Fibroblast of mammary gland (primary cell): ENCODE results near the gene PIP5K1C.
"Not testable (repeated sequence)": the region's sequence is repeated elsewhere in the genome, so short reads cannot be mapped to it uniquely, and the experiment has no call there.

Experiments
- DNase-seq: peaks from one replicate; pipeline ENCODE4 v3.0.0-alpha.2; 2010; ENCODE audit warnings: low read depth
- H3K4me3 ChIP-seq: 2 replicates; pipeline ENCODE4 v1.5.1; 2011; ENCODE audit warnings: low read depth, mild to moderate bottlenecking, low read length, moderate library complexity; ENCODE audit not compliant: control insufficient read depth
- CTCF ChIP-seq: conservative IDR thresholded peaks from 2 replicates; pipeline ENCODE4 v1.5.1; 2011; ENCODE audit warnings: low read depth, low read length, inconsistent platforms; ENCODE audit not compliant: control insufficient read depth, insufficient read depth

PIP5K1C gene

DNA sequence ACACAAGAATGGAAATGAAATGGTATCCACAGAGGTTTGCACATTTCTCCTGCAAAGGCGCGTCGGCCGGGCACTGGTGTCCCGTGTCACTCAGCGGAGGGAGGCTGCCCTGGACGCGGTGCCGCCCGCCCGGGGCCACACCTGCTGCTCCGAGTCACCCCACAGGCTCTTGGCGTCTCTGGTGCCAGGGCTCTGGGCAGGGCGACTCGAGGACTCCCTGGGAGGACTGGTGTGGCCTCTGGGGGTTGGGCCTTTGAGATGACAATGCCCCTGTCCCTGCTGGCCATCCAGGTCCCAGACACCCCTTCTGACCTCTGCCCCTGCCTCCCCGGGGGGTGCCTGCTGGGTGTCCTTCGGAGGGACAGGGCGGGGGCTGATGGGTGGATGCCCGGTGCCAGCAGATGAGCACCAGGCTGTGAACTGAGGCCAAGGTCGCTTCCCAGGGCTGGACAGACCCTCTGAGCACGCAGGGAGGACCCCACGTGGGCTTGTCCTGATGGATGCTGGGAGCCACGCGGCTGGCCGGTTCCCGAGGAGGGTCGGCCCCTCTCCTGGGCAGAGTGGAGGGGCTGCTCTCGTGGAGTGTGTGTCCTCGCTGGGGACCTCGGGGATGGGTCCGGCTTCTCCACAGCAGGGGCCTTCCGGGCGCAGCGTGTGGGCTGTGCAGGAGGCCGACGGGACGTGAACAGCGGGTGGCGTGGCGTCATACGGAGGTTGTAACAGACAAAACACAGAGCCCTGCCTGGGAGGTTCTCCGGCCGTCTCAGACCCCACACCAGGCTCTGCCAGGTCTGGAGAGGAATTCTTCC, 69.0 kb downstream of the PIP5K1C start:
- TF ChIP-seq CTCF, result no peak
- no peak overlapping the region for H3K4me3 ChIP-seq
- no peak for DNase-seq

GRCh38 chr19:3628766-3629165, 71.5 kb downstream of the PIP5K1C start:
- DNase-seq, H3K4me3 ChIP-seq: not testable (repeated sequence)

DNA sequence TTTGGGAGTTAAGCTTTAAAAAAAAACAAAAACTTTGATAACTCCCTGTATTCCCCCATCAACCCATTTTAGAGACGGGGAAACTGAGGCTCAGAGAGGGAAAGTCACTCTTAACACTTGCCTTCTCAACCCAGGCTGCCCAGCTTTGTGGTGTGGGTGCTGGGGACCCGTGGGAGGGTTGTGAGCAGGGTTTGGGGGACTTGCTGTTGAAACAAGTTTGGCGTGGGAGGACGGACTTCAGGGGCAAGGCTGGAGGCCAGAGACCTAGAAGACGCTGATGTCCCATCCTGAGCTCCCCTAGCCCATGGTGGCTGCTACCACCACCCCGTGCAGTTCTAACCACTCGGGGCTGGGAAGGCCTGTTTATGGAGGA, 72.9 kb downstream of the PIP5K1C start:
- DNase-seq, result no peak
- no peak for TF ChIP-seq CTCF
- peak overlapping the region; percentile 2 for H3K4me3 ChIP-seq

GRCh38 chr19:3626473-3627350, 73.6 kb downstream of the PIP5K1C start, which contains the start of gene CACTIN:
TSS of gene CACTIN (minus strand) at chr19:3626790. CDS start at chr19:3626762, 28 bp downstream.
- DNase-seq, result peak; percentile 96
- TF ChIP-seq CTCF, result no peak
- peak within 1 kb of the TSS; percentile 87 for H3K4me3 ChIP-seq

DNA sequence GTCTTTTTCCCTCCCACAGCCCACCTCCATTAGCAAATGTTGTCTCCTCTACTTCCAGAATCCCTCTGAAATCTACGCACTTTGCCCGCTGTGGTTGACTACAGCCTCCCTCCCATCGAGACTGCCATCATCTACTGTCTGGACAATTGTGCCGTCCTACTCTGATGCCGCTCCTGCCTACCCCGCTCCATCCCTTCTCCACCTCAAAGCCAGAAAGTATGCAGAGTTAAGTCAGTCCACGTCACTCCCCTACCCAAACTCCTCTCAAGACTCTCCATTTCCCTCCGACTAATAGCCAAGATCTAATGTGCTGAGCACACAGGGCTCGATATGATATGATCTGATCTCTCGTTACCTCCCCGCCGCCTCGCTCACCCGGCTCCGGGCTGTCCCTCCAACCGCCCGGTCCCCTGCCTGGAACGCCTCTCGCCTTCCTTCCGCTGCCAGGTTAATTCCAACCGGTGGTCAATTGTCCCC, 74.2 kb downstream of the PIP5K1C start:
- TF ChIP-seq CTCF, result no peak
- H3K4me3 ChIP-seq, result peak overlapping the region; percentile 87
- no peak for DNase-seq

DNA sequence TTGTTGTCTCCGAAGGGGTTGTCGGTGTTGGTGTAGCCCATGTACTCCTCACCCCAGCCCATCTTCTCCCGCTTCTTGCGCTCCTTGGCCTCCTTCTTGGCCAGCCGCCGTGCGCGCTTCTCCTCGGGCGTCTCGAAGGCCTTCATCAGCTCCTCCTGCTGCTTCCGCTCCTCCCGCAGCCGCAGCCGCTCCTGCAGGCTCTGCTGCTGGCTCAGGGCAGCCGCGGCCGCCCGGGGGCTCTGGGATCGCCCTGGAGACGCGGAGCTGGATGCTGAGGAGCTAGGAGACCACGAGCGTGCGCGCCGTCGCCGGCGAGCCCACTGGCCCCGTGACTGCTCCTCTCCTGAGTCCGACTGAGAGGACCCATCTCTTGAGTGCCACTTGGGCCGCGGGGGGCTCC, 76.6 kb downstream of the PIP5K1C start:
- H3K4me3 ChIP-seq, result no peak overlapping the region
- DNase-seq, result no peak
- TF ChIP-seq CTCF, result no peak

GRCh38 chr19:3622224-3622623, 78.0 kb downstream of the PIP5K1C start:
- no peak for DNase-seq
- no peak for TF ChIP-seq CTCF
- no peak overlapping the region for H3K4me3 ChIP-seq
